Measurements from ENCODE around the gene NCCRP1. TPM values are rescaled to one million over a fixed set of nuclear protein-coding genes. Genes with fewer than 3 reads are reported as not detected.

The NCCRP1 gene
- total RNA-seq, 1 experiment from 2014 or later = 0.46 TPM

DNA sequence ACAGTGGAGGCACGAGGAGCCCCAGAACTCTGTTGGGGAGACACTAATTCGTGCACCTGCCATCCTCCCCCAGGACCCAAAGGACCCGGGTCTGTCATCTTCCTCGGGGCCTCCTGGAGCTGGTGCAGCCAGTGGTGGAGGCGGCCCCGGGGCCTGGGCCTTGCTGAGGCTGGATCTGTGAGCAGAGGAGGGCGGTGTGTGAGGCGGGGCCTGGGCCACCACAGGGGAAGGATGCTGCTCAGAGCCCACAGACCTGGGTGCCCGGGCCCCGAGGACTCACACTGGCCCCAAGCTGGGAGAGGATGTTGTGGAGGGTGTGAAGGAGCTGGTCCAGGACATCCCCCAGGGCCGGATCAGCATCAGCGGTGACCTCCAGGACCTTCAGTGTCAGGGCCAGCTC lies 39.8 kb downstream of the NCCRP1 start:
- no TSS peak for BruUV-seq (replicated peaks)

DNA sequence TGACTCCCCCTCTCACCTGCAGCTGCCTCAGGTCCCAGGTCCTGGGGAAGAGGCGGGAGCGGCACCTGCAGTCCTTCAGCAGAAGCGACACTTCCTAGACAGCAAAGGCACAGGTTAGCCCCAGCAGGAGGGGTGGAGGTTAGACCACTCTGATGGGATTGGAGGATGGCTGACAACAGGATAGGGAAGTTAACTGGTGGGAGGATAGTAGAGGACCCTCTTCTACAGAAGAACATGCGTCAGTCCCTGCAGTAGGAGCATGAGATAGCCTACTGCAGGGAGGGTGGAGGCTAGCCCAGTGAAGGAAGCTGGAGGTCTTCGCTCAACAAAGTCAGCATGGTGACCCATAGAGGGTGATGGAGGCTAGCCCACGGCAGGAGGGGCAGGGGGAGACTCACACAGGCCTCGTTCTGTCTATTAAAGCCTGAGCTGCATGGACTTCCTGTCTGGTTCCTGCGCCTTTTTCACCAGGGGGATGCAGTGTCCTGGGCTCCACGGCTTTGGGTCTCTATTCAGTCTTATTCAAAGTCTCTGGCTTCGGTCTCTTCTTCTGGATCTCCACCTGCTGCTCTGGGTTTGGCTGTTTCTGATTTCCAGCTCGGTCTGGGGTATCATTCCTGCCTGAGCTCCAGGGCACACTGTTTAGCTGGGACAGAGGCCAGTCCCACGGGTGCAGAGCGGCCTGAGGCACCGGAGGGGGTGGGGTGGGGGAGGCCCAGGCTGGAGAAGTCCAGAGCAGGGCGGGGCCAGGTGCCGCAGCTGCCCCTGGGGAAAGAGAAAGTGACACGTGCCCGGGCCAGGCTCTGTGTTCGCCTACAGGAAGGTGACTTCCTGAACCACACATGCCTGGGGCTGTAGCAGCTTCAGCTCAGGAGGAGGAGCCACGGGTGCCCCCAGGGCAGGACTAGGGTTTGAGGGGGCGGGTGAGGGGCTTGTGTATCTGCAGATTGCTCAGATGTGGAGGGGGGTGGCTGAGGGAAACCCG lies 40.7 kb downstream of the NCCRP1 start:
- H3K4me3 ChIP-seq (ENCODE audit: low read depth in 2 of 2, low read length in 2 of 2) = peak overlapping the region in 1 of 2 experiments; percentile 23; a peak in 2 of 4 replicates
- no peak overlapping the region for H3K27ac ChIP-seq (ENCODE audit: low read length)
- DNase-seq (ENCODE audit: low read depth, low spot score) = no peak
- ATAC-seq = peak; percentile 73
- intact Hi-C loops (cut with micrococcal nuclease; ENCODE audit: unreplicated experiment) = no loop called here
- H3K9me3 ChIP-seq (ENCODE audit: control insufficient read depth, insufficient read depth, low read depth, low read length) = no peaks in the 10 kb centered on the region
- no peak for TF ChIP-seq TCF7L2 (IDR thresholded peaks at IDR 0.05; ENCODE audit: low read depth, low read length)
- TF ChIP-seq, protein P1, sequence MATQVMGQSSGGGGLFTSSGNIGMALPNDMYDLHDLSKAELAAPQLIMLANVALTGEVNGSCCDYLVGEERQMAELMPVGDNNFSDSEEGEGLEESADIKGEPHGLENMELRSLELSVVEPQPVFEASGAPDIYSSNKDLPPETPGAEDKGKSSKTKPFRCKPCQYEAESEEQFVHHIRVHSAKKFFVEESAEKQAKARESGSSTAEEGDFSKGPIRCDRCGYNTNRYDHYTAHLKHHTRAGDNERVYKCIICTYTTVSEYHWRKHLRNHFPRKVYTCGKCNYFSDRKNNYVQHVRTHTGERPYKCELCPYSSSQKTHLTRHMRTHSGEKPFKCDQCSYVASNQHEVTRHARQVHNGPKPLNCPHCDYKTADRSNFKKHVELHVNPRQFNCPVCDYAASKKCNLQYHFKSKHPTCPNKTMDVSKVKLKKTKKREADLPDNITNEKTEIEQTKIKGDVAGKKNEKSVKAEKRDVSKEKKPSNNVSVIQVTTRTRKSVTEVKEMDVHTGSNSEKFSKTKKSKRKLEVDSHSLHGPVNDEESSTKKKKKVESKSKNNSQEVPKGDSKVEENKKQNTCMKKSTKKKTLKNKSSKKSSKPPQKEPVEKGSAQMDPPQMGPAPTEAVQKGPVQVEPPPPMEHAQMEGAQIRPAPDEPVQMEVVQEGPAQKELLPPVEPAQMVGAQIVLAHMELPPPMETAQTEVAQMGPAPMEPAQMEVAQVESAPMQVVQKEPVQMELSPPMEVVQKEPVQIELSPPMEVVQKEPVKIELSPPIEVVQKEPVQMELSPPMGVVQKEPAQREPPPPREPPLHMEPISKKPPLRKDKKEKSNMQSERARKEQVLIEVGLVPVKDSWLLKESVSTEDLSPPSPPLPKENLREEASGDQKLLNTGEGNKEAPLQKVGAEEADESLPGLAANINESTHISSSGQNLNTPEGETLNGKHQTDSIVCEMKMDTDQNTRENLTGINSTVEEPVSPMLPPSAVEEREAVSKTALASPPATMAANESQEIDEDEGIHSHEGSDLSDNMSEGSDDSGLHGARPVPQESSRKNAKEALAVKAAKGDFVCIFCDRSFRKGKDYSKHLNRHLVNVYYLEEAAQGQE (IDR thresholded peaks at IDR 0.05; ENCODE audit: insufficient read depth in 1 of 2, low read depth in 2 of 2, low read length in 1 of 2) = no peak
- TF ChIP-seq POLR2AphosphoS5 (IDR thresholded peaks at IDR 0.05; ENCODE audit: low read depth, low read length) = no peak
- TF ChIP-seq CTCF (IDR thresholded peaks at IDR 0.05) = no peak
- TF ChIP-seq SIN3A (IDR thresholded peaks at IDR 0.05; ENCODE audit: borderline replicate concordance, insufficient read depth, low read depth, low read length) = no peak
- H3K27me3 ChIP-seq (ENCODE audit: control insufficient read depth, insufficient read depth, low read length) = no peaks in the 10 kb centered on the region
- in situ Hi-C loops (cut with HindIII; ENCODE audit: low pct_unique_long_range_greater_than_20kb, low sequenced_read_pairs) = no loop called here
- CTCF ChIA-PET = interaction anchor here (0.5 to 0.8 kb wide), 7 partner anchors 14 to 1044 kb away, joined by 3 to 5 read pairs (median 4); partner anchors contain the start of gene IFNL1
- H3K36me3 ChIP-seq (ENCODE audit: control insufficient read depth, insufficient read depth, low read length) = no peaks in the 10 kb centered on the region
- no peaks in the 10 kb centered on the region for H3K4me1 ChIP-seq (ENCODE audit: control insufficient read depth, insufficient read depth, low read length)
- POLR2A ChIA-PET = interaction anchor here (0.5 to 0.9 kb wide), 4 partner anchors 24 to 284 kb away, joined by 3 to 10 read pairs (median 4); no protein-coding TSS in a partner anchor
- BruUV-seq (replicated peaks) = no TSS peak

More for the DNA sequence above, 39.8 kb downstream of the NCCRP1 start:
- ATAC-seq (peak; percentile 51), DNase-seq (ENCODE audit: low read depth, low spot score) (no peak)
- no peak overlapping the region for H3K27ac ChIP-seq (ENCODE audit: low read length)
- CTCF ChIA-PET = interaction anchor here (0.6 to 0.7 kb wide), 6 partner anchors 26 to 238 kb away, joined by 3 to 9 read pairs (median 4); no protein-coding TSS in a partner anchor
- intact Hi-C loops (cut with micrococcal nuclease; ENCODE audit: unreplicated experiment) = no loop called here
- in situ Hi-C loops (cut with HindIII; ENCODE audit: low pct_unique_long_range_greater_than_20kb, low sequenced_read_pairs) = no loop called here
- POLR2A ChIA-PET = interaction anchor here (0.6 to 0.7 kb wide), 5 partner anchors 24 to 404 kb away, joined by 3 to 10 read pairs (median 3); no protein-coding TSS in a partner anchor
- H3K36me3 ChIP-seq (ENCODE audit: control insufficient read depth, insufficient read depth, low read length) = no peaks in the 10 kb centered on the region
- H3K4me3 ChIP-seq (ENCODE audit: low read depth in 2 of 2, low read length in 2 of 2) = no peak overlapping the region
- no peaks in the 10 kb centered on the region for H3K27me3 ChIP-seq (ENCODE audit: control insufficient read depth, insufficient read depth, low read length)
- H3K9me3 ChIP-seq (ENCODE audit: control insufficient read depth, insufficient read depth, low read depth, low read length) = no peaks in the 10 kb centered on the region
- no peaks in the 10 kb centered on the region for H3K4me1 ChIP-seq (ENCODE audit: control insufficient read depth, insufficient read depth, low read length)
- no peak for TF ChIP-seq CTCF (IDR thresholded peaks at IDR 0.05)
- TF ChIP-seq, protein P1 (IDR thresholded peaks at IDR 0.05; ENCODE audit: insufficient read depth in 1 of 2, low read depth in 2 of 2, low read length in 1 of 2) = no peak
- no peak for TF ChIP-seq SIN3A (IDR thresholded peaks at IDR 0.05; ENCODE audit: borderline replicate concordance, insufficient read depth, low read depth, low read length)
- no peak for TF ChIP-seq POLR2AphosphoS5 (IDR thresholded peaks at IDR 0.05; ENCODE audit: low read depth, low read length)
- no peak for TF ChIP-seq TCF7L2 (IDR thresholded peaks at IDR 0.05; ENCODE audit: low read depth, low read length)

All from Panc1 (cell line).